TTC549 (cell line): ENCODE measurements around the gene IMP3.

Source experiments
- FAIRE-seq: peaks from 2 replicates; lab custom pipeline; 2012; peaks lifted over from hg19 to GRCh38; lab: Jason Lieb, UNC

The IMP3 gene

GRCh38 chr15:75620841-75621391 is 19.1 kb downstream of the IMP3 start:
- FAIRE-seq, result no peak

GRCh38 chr15:75620058-75620820 is 19.8 kb downstream of the IMP3 start:
- FAIRE-seq, result no peak

GRCh38 chr15:75616766-75617165 is 23.3 kb downstream of the IMP3 start:
- FAIRE-seq, result no peak

GRCh38 chr15:75606711-75607699 is 33.0 kb downstream of the IMP3 start:
- no peak for FAIRE-seq

GRCh38 chr15:75606026-75606425 is 34.0 kb downstream of the IMP3 start:
- FAIRE-seq, result no peak

GRCh38 chr15:75599401-75599800 is 40.6 kb downstream of the IMP3 start:
- no peak for FAIRE-seq

GRCh38 chr15:75598361-75598760 is 41.7 kb downstream of the IMP3 start:
- no peak for FAIRE-seq

- peak; percentile 43 for FAIRE-seq
These were observed 42.2 kb downstream of the IMP3 start for GRCh38 chr15:75597667-75598341.

- no peak for FAIRE-seq
These were observed 43.2 kb downstream of the IMP3 start for GRCh38 chr15:75596703-75597345.

GRCh38 chr15:75594276-75594675 is 45.7 kb downstream of the IMP3 start:
- no peak for FAIRE-seq

GRCh38 chr15:75591655-75592364 is 48.2 kb downstream of the IMP3 start:
- no peak for FAIRE-seq

- no peak for FAIRE-seq
These were observed 49.8 kb downstream of the IMP3 start for GRCh38 chr15:75590239-75590638.
